Small intestine (tissue), 7 donors: Measurements from ENCODE around the gene ZP3. TPM values are rescaled to one million over a fixed set of nuclear protein-coding genes. Genes with fewer than 3 reads are reported as not detected.
"Not testable (repeated sequence)": the region's sequence is repeated elsewhere in the genome, so short reads cannot be mapped to it uniquely, and the experiment has no call there.

Experiments
- DNase-seq, 2 donors: peaks; one replicate each; pipeline versions ENCODE4 v3.0.0 to v3.0.0-alpha.2; 2013
- FAIRE-seq: peaks from 2 replicates; lab custom pipeline; 2012; peaks lifted over from hg19 to GRCh38; lab: Jason Lieb, UNC
- H3K27ac ChIP-seq, 3 donors: one replicate each; pipeline ENCODE4 v1.5.1; 2013; ENCODE audit warnings: low read length in 2 of 3, mild to moderate bottlenecking in 2 of 3, control low read depth in 1 of 3, inconsistent platforms in 1 of 3, low read depth in 1 of 3, moderate library complexity in 1 of 3
- H3K27me3 ChIP-seq, 3 donors: one replicate each; pipeline ENCODE4 v1.6.1; 2013; ENCODE audit warnings: low read length in 3 of 3, inconsistent platforms in 1 of 3; ENCODE audit not compliant: control insufficient read depth in 3 of 3, insufficient read depth in 3 of 3
- H3K36me3 ChIP-seq, 3 donors: one replicate each; pipeline ENCODE4 v1.6.1; 2013; ENCODE audit warnings: low read length in 3 of 3, inconsistent platforms in 1 of 3, low read depth in 1 of 3, mild to moderate bottlenecking in 1 of 3, moderate library complexity in 1 of 3; ENCODE audit not compliant: control insufficient read depth in 3 of 3, insufficient read depth in 2 of 3
- H3K4me1 ChIP-seq, 3 donors: one replicate each; pipeline ENCODE4 v1.6.1; 2013; ENCODE audit warnings: low read length in 2 of 3, inconsistent platforms in 1 of 3, low read depth in 1 of 3, mild to moderate bottlenecking in 1 of 3, moderate library complexity in 1 of 3; ENCODE audit not compliant: control insufficient read depth in 3 of 3, insufficient read depth in 2 of 3
- H3K4me3 ChIP-seq, 3 donors: one replicate each; pipeline ENCODE4 v1.5.1; 2013; ENCODE audit warnings: low read length in 3 of 3, control low read depth in 1 of 3, inconsistent platforms in 1 of 3, low read depth in 1 of 3, mild to moderate bottlenecking in 1 of 3, moderate library complexity in 1 of 3
- H3K9me3 ChIP-seq, 2 donors: one replicate each; pipeline ENCODE4 v1.6.1; 2013; ENCODE audit warnings: low read depth in 1 of 2, low read length in 1 of 2; ENCODE audit not compliant: control insufficient read depth in 2 of 2, insufficient read depth in 1 of 2
- WGBS, 3 donors: extraction: QIAGEN DNeasy Blood & Tissue Kit; methylation state at CpG; one replicate each; pipeline ENCODE4 v1.1.7; 2013; 5-methylcytosine and 5-hydroxymethylcytosine counted together
- polyA plus RNA-seq, 4 donors: library from polyadenylated mRNA; stranded (reverse) in 3 of 4; unstranded in 1 of 4; fragments of 200-250 nt in 3 of 4; fragments of 120-200 nt in 1 of 4; gene quantifications; one replicate each; pipeline versions ENCODE4 v1.2.1 to v1.2.3, GENCODE V29; 2013
- donor health status: healthy with polysubstance abuse.
- donor health status: control.
- donor health status: control.
- donor health status: Bipolar disorder and iron deficiency.
- donor health status: healthy.

The ZP3 gene
- polyA plus RNA-seq, 4 donors, result 1.4 to 3.7 (median 3.3) TPM

DNA sequence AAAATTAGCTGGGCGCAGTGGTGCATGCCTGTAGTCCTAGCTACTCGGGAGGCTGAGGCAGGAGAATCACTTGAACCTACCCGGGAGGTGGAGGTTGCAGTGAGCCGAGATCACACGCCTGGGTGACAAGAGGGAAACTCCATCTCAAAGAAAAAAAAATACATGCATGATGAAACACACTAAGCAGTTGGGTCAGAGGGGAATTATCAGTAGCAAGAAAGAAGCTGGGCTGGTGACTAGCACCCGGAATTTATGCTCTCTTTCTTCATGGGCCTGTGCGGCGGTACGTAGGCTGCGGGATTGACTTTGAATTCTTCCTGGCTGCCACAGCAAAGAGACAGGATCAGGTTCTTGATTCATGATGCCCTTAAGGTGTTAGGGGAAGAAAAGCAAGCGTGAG is 54.9 kb downstream of the ZP3 start:
- not testable (repeated sequence) for H3K27ac ChIP-seq, H3K9me3 ChIP-seq, H3K4me3 ChIP-seq, H3K4me1 ChIP-seq, H3K27me3 ChIP-seq, FAIRE-seq, DNase-seq
- 80 to 90% (median 84%) methylated on average over 8 to 10 of the region's 11 CpGs for WGBS, 3 donors
- H3K36me3 ChIP-seq, result peaks cover 0 to 28% (median 4%) of the 10 kb centered on the region in 3 donors

DNA sequence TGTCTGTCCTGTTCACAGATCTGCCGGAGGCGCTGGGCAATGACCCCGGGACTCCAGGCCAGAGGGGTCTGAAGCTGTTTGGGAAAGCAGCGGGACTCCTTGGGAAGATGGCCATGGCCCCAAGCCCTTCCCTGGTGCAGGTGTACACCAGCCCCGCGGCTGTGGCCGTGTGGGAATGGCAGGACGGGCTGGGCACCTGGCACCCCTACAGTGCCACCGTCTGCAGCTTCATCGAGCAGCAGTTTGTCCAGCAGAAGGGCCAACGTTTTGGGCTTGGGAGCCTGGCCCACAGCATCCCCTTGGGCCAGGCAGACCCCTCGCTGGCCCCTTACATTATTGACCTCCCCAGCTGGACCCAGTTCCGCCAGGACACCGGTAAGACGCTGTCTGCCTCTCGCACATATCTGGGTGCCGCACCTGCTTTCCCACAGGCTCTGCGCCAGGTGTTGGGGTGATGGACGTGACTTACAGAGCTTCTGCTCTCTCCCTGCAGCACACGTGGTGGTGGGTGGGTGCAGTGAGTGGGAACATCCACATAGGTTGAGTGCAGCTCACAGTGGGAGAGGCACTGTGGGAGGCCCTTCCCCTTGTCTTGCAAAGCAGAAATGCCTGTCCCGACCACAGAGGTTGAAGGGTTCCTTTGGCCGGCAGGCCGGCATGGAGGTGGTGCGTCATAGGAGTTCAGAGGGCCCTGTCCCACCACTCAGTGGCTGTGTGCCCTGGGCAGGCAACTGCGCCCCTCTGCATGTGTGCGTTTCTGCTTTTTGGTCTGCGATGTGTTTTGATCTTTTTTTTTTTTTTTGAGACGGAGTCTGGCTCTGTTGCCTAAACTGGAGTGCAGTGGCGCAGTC is 55.9 kb downstream of the ZP3 start:
- not testable (repeated sequence) for DNase-seq, H3K4me3 ChIP-seq, FAIRE-seq, H3K27ac ChIP-seq, H3K9me3 ChIP-seq, H3K27me3 ChIP-seq, H3K4me1 ChIP-seq
- 82 to 91% (median 89%) methylated on average over 23 to 27 of the region's 29 CpGs for WGBS, 3 donors
- H3K36me3 ChIP-seq, result peaks cover 0 to 28% (median 4%) of the 10 kb centered on the region in 3 donors

DNA sequence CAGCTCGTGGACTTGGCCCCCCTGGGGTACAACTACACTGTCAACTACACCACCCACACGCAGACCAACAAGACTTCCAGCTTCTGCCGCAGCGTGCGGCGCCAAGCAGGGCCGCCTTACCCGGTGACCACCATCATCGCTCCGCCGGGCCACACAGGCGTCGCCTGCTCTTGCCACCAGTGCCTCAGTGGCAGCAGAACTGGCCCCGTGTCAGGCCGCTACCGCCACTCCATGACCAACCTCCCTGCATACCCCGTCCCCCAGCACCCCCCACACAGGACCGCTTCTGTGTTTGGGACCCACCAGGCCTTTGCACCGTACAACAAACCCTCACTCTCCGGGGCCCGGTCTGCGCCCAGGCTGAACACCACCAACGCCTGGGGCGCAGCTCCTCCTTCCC is 57.9 kb downstream of the ZP3 start:
- 95 to 98% (median 96%) methylated on average over 24 of the region's 24 CpGs for WGBS, 3 donors
- H3K27ac ChIP-seq, DNase-seq, H3K4me1 ChIP-seq, FAIRE-seq, H3K9me3 ChIP-seq, H3K4me3 ChIP-seq, H3K27me3 ChIP-seq: not testable (repeated sequence)
- peaks cover 0 to 26% (median 4%) of the 10 kb centered on the region in 3 donors for H3K36me3 ChIP-seq

DNA sequence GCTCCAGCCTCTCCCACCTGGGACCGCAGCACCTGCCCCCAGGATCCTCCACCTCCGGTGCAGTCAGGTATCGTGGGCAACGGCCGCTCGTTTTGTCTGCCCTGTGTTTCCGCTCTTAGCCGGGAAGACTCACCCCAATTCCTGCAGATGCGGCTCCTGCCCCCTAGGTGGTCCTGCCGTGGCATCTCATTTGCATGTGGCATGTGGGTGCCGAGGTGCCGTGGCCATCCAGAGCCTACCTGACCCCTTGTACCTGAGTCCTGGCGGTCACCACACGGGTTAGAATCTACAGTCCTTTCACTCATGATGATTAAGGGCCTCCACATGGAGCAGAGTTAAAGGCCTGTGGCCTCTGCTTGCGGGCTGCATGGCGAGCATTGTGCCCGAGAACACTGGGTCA is 58.3 kb downstream of the ZP3 start:
- 90 to 93% (median 93%) methylated on average over 5 to 17 of the region's 17 CpGs for WGBS, 3 donors
- not testable (repeated sequence) for DNase-seq, H3K4me1 ChIP-seq, H3K4me3 ChIP-seq, H3K27ac ChIP-seq, H3K9me3 ChIP-seq, H3K27me3 ChIP-seq, FAIRE-seq
- peaks cover 0 to 26% (median 4%) of the 10 kb centered on the region in 3 donors for H3K36me3 ChIP-seq

DNA sequence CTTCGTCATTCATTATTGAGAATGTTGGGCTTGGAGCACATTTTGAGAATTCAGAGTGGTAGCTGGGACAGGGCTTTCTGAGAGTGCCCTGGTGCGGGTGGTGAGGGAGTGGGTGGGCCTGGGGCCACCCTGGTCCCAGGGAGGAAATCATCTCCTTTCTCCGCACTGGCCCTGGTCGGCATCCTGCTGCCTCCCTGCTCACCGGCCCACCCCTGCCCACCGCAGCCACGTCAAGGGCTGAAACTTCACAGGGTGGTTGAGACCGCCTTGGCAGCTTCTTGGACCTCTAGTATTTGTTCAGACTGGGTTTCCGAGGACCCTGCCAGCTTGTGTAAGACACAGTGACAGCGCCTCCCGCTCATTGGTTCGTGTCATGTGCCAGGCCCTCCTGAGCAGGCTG is 59.7 kb downstream of the ZP3 start:
- DNase-seq, H3K27ac ChIP-seq, H3K4me3 ChIP-seq, H3K9me3 ChIP-seq, H3K4me1 ChIP-seq, FAIRE-seq, H3K27me3 ChIP-seq: not testable (repeated sequence)
- peaks cover 0 to 26% (median 4%) of the 10 kb centered on the region in 3 donors for H3K36me3 ChIP-seq
- 83 to 91% (median 89%) methylated on average over 3 to 8 of the region's 12 CpGs for WGBS, 3 donors

DNA sequence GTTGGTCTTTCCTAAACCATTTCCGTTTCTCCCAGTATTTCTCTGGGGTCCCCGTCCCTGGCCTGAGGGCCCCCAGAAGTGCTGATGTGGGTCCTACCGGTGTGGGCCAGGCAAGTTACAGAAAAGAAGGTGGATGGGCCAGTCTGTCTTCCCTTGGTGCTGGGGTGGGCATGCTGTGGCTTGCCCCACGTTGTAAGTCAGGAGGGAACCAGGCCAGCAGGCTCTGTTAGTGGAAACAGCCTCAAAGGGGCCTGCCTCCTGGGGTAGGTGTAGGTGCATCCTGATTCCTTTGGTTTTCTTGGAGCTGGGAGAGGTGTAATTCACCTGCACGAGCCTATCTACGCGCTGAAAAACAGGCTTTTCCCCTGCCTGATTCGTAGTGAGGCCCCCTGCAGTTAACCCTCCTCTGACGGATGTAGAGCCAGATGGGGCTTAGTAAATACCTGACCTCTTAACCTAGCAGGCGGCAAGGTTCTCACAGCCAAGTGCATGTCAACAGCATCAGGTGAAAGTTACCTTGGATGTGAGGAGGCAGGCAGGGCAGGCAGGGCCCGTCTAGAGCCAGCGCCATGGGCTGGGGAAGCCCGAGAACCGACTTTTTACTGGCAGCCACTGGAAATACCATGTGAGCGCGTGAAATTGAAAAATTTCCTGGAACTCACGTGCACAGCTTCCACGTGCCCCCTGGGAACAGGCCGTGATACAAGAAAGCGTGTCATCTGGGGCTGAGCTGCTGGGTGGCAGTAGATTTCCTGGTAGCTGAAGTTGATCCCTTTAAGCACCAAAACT is 61.3 kb downstream of the ZP3 start:
- FAIRE-seq, H3K4me3 ChIP-seq, DNase-seq, H3K4me1 ChIP-seq, H3K27ac ChIP-seq, H3K27me3 ChIP-seq, H3K9me3 ChIP-seq: not testable (repeated sequence)
- WGBS, 3 donors, result 58 to 74% (median 71%) methylated on average over 2 to 5 of the region's 20 CpGs
- peaks cover 0 to 15% (median 4%) of the 10 kb centered on the region in 3 donors for H3K36me3 ChIP-seq

DNA sequence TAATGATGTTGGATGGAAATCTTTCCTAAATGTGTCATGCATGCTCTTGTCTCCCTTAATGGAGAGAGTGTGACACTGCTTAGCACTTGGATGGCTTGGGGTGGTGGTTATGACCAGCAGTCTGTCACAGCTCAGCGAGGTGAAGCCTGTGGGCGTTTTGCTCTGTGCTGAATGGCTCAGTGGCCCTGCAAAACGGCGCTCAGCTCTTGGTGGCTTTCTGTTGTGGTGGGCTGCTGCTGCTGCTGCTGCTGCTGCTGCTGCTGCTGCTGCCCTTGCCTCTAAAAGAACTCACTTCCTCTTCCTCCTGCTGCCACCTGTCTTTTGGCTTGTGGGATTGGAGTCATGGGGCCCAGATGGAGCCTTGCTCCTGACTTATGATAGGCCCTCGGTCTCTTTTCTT is 61.9 kb downstream of the ZP3 start:
- not testable (repeated sequence) for H3K4me1 ChIP-seq, H3K9me3 ChIP-seq, FAIRE-seq, H3K27me3 ChIP-seq, H3K27ac ChIP-seq, H3K4me3 ChIP-seq, DNase-seq
- 53% methylated on average over 2 of the region's 5 CpGs; no CpG with 5 or more reads in 2 of the 3 donors for WGBS, 3 donors
- peaks cover 0 to 14% (median 4%) of the 10 kb centered on the region in 3 donors for H3K36me3 ChIP-seq

DNA sequence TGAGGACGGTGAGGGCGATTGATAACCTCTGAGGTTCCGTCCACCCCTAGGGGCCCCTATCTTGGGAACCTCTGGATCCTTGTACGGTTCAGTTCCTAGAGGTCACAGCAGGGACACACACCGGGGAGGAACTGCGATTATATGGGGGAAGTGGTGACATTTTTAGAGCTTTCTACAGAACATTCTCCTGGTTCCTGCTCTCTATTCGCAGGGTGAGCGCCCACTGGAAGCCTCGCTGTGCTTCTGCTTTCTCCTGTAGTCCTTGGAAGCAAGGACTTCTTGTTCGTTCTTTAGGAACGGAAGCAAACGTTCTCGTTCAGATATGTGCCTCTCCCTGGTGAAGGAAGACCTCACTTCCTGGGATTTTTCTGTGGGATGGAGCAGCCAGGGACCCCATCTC is 63.2 kb downstream of the ZP3 start:
- WGBS, 3 donors, result 78 to 92% (median 86%) methylated on average over 3 to 7 of the region's 13 CpGs
- FAIRE-seq, H3K27me3 ChIP-seq, H3K4me1 ChIP-seq, H3K36me3 ChIP-seq, H3K4me3 ChIP-seq, H3K9me3 ChIP-seq, H3K27ac ChIP-seq, DNase-seq: not testable (repeated sequence)
